ENCODE data around the gene RNLS. TPM values are rescaled to one million over a fixed set of nuclear protein-coding genes. Genes with fewer than 3 reads are reported as not detected.

Gene RNLS
- total RNA-seq, 3 donors from 2014 or later (not counting 1 experiment from before 2014, with no cell fraction given), result 4.0 to 6.8 (median 4.4) TPM

- Histone ChIP-seq H3K4me3 (ENCODE audit: low read length) (no peak overlapping the region), H3K27ac (ENCODE audit: low read length) (no peak overlapping the region), H3K4me1 (ENCODE audit: control insufficient read depth, insufficient read depth, low read length) (no peaks in the 10 kb centered on the region), H3K27me3 (ENCODE audit: control insufficient read depth, insufficient read depth, low read length) (no peaks in the 10 kb centered on the region), H3K36me3 (ENCODE audit: control insufficient read depth, insufficient read depth, low read length) (no peaks in the 10 kb centered on the region), H3K9me3 (ENCODE audit: control insufficient read depth, insufficient read depth, low read length) (no peaks in the 10 kb centered on the region)
- intact Hi-C loops (cut with micrococcal nuclease), result no loop called here
- TF ChIP-seq, protein P1, sequence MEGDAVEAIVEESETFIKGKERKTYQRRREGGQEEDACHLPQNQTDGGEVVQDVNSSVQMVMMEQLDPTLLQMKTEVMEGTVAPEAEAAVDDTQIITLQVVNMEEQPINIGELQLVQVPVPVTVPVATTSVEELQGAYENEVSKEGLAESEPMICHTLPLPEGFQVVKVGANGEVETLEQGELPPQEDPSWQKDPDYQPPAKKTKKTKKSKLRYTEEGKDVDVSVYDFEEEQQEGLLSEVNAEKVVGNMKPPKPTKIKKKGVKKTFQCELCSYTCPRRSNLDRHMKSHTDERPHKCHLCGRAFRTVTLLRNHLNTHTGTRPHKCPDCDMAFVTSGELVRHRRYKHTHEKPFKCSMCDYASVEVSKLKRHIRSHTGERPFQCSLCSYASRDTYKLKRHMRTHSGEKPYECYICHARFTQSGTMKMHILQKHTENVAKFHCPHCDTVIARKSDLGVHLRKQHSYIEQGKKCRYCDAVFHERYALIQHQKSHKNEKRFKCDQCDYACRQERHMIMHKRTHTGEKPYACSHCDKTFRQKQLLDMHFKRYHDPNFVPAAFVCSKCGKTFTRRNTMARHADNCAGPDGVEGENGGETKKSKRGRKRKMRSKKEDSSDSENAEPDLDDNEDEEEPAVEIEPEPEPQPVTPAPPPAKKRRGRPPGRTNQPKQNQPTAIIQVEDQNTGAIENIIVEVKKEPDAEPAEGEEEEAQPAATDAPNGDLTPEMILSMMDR (IDR thresholded peaks at IDR 0.05), result no peak
- 92% methylated on average over 8 of the region's 8 CpGs for WGBS (ENCODE audit: insufficient coverage)
- Mint-ChIP-seq H3K27ac (no peak overlapping the region), H3K9me3 (no peaks in the 10 kb centered on the region), H3K4me1 (no peaks in the 10 kb centered on the region), H3K27me3 (ENCODE audit: low read depth in 2 of 2) (peaks cover 0 to 9% of the 10 kb centered on the region in 2 donors), H3K36me3 (no peaks in the 10 kb centered on the region), H3K4me3 (no peak overlapping the region)
- DNase-seq, result no peak
- no peak for ATAC-seq
These were observed 210.9 kb downstream of the RNLS start for GRCh38 chr10:88372051-88372715.

DNA sequence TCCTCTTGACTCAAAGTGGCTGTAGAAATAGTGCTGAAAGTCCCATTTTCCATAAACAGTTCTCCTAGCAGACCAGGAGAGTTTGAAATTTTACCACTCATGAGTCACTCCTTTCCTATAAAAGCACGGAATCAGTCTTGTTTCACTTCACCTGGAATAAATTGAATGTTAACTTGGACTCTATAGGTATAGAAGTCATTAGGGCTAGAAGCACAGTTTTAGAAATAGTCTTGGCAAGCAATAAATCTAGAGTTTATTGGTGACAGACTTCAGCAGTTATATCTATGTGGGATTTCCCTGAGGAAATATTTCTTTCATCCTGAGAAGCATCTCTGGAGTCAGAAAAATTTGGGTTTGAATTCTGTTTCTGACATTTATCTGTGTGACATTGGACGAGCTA, 212.4 kb downstream of the RNLS start:
- no peak overlapping the region for H3K27ac Mint-ChIP-seq
- Histone ChIP-seq H3K4me1 (ENCODE audit: control insufficient read depth, insufficient read depth, low read length) (no peaks in the 10 kb centered on the region), H3K9me3 (ENCODE audit: control insufficient read depth, insufficient read depth, low read length) (no peaks in the 10 kb centered on the region), H3K27me3 (ENCODE audit: control insufficient read depth, insufficient read depth, low read length) (no peaks in the 10 kb centered on the region), H3K4me3 (ENCODE audit: low read length) (no peak overlapping the region), H3K27ac (ENCODE audit: low read length) (no peak overlapping the region), H3K36me3 (ENCODE audit: control insufficient read depth, insufficient read depth, low read length) (no peaks in the 10 kb centered on the region)
- no peak for ATAC-seq
- no peaks in the 10 kb centered on the region for H3K9me3 Mint-ChIP-seq
- H3K4me3 Mint-ChIP-seq, result no peak overlapping the region
- 80% methylated on average over 1 of the region's 2 CpGs for WGBS (ENCODE audit: insufficient coverage)
- intact Hi-C loops (cut with micrococcal nuclease), result no loop called here
- TF ChIP-seq, protein P1 (IDR thresholded peaks at IDR 0.05), result no peak
- H3K4me1 Mint-ChIP-seq, result no peaks in the 10 kb centered on the region
- peaks cover 0 to 8% of the 10 kb centered on the region in 2 donors for H3K27me3 Mint-ChIP-seq (ENCODE audit: low read depth in 2 of 2)
- DNase-seq, result no peak
- no peaks in the 10 kb centered on the region for H3K36me3 Mint-ChIP-seq

- Histone ChIP-seq H3K27ac (ENCODE audit: low read length) (no peak overlapping the region), H3K4me1 (ENCODE audit: control insufficient read depth, insufficient read depth, low read length) (no peaks in the 10 kb centered on the region), H3K9me3 (ENCODE audit: control insufficient read depth, insufficient read depth, low read length) (no peaks in the 10 kb centered on the region), H3K4me3 (ENCODE audit: low read length) (no peak overlapping the region), H3K36me3 (ENCODE audit: control insufficient read depth, insufficient read depth, low read length) (no peaks in the 10 kb centered on the region), H3K27me3 (ENCODE audit: control insufficient read depth, insufficient read depth, low read length) (no peaks in the 10 kb centered on the region)
- 95% methylated on average over 2 of the region's 2 CpGs for WGBS (ENCODE audit: insufficient coverage)
- H3K4me1 Mint-ChIP-seq, result no peaks in the 10 kb centered on the region
- DNase-seq, result no peak
- H3K36me3 Mint-ChIP-seq, result no peaks in the 10 kb centered on the region
- H3K4me3 Mint-ChIP-seq, result no peak overlapping the region
- no peaks in the 10 kb centered on the region for H3K9me3 Mint-ChIP-seq
- no peaks in the 10 kb centered on the region for H3K27me3 Mint-ChIP-seq (ENCODE audit: low read depth in 2 of 2)
- TF ChIP-seq, protein P1 (IDR thresholded peaks at IDR 0.05), result no peak
- H3K27ac Mint-ChIP-seq, result no peak overlapping the region
- intact Hi-C loops (cut with micrococcal nuclease), result no loop called here
- ATAC-seq, result no peak
These were observed 216.3 kb downstream of the RNLS start for GRCh38 chr10:88366772-88367171.
